Measurements from ENCODE around the gene HACL1.

HACL1 gene

GRCh38 chr3:15558581-15558980, 42.8 kb downstream of the HACL1 start:
- H3K4me2 ChIP-seq: peak overlapping the region; percentile 60
- no peaks in the 10 kb centered on the region for H3K27me3 ChIP-seq
- H3K9me3 ChIP-seq: no peaks in the 10 kb centered on the region
- H3K27ac ChIP-seq: no peak overlapping the region
- peaks cover 48% of the 10 kb centered on the region for H3K36me3 ChIP-seq
- H3K4me3 ChIP-seq: no peak overlapping the region
- H3K4me1 ChIP-seq: peaks cover 40% of the 10 kb centered on the region
- TF ChIP-seq Cebpa-rat (IDR thresholded peaks at IDR 0.05): no peak
- H3K9ac ChIP-seq: no peak overlapping the region
- peaks cover 10% of the 10 kb centered on the region; the same call in 1 of the 2 replicates for H4K20me1 ChIP-seq

GRCh38 chr3:15557511-15557946, 43.8 kb downstream of the HACL1 start:
- Histone ChIP-seq H3K4me3 (no peak overlapping the region), H3K27me3 (no peaks in the 10 kb centered on the region), H3K27ac (no peak overlapping the region), H3K9me3 (no peaks in the 10 kb centered on the region), H4K20me1 (peaks cover 10% of the 10 kb centered on the region; the same call in 1 of the 2 replicates), H3K4me2 (peak overlapping the region; percentile 72), H3K36me3 (peaks cover 44% of the 10 kb centered on the region), H3K4me1 (peaks cover 40% of the 10 kb centered on the region), H3K9ac (no peak overlapping the region)
- TF ChIP-seq Cebpa-rat (IDR thresholded peaks at IDR 0.05): no peak

- no peak for TF ChIP-seq Cebpa-rat (IDR thresholded peaks at IDR 0.05)
- peaks cover 42% of the 10 kb centered on the region for H3K4me1 ChIP-seq
- no peak overlapping the region for H3K4me3 ChIP-seq
- H3K27ac ChIP-seq: no peak overlapping the region; the same call in 1 of the 2 replicates
- peaks cover 44% of the 10 kb centered on the region for H3K36me3 ChIP-seq
- peaks cover 10% of the 10 kb centered on the region; the same call in 1 of the 2 replicates for H4K20me1 ChIP-seq
- peak overlapping the region; percentile 72 for H3K4me2 ChIP-seq
- no peaks in the 10 kb centered on the region for H3K27me3 ChIP-seq
- no peak overlapping the region for H3K9ac ChIP-seq
- H3K9me3 ChIP-seq: no peaks in the 10 kb centered on the region
Observed at GRCh38 chr3:15556512-15556911, 44.9 kb downstream of the HACL1 start.

- Histone ChIP-seq H3K9me3 (0 out of 2 replicates have a peak, but pooled peaks cover 13% of the 10 kb centered on the region), H3K27ac (no peak overlapping the region), H3K4me1 (peaks cover 45% of the 10 kb centered on the region), H4K20me1 (peaks cover 5% of the 10 kb centered on the region; the same call in 1 of the 2 replicates), H3K4me2 (no peak overlapping the region), H3K27me3 (no peaks in the 10 kb centered on the region), H3K36me3 (peaks cover 41% of the 10 kb centered on the region), H3K4me3 (no peak overlapping the region), H3K9ac (no peak overlapping the region)
- TF ChIP-seq Cebpa-rat (IDR thresholded peaks at IDR 0.05): no peak
Observed at GRCh38 chr3:15553749-15554148, 47.6 kb downstream of the HACL1 start.

GRCh38 chr3:15551902-15552301, 49.5 kb downstream of the HACL1 start:
- Histone ChIP-seq H3K27ac (no peak overlapping the region), H4K20me1 (peaks cover 2% of the 10 kb centered on the region; the same call in 1 of the 2 replicates), H3K9ac (no peak overlapping the region), H3K4me3 (no peak overlapping the region), H3K27me3 (no peaks in the 10 kb centered on the region), H3K9me3 (peaks cover 25% of the 10 kb centered on the region), H3K4me1 (peaks cover 26% of the 10 kb centered on the region), H3K4me2 (no peak overlapping the region), H3K36me3 (peaks cover 42% of the 10 kb centered on the region)
- TF ChIP-seq Cebpa-rat (IDR thresholded peaks at IDR 0.05): no peak

- H3K27ac ChIP-seq: no peak overlapping the region
- no peaks in the 10 kb centered on the region for H3K27me3 ChIP-seq
- no peak for TF ChIP-seq Cebpa-rat (IDR thresholded peaks at IDR 0.05)
- peaks cover 27% of the 10 kb centered on the region for H3K9me3 ChIP-seq
- H3K4me3 ChIP-seq: no peak overlapping the region
- H3K36me3 ChIP-seq: peaks cover 36% of the 10 kb centered on the region
- no peaks in the 10 kb centered on the region for H4K20me1 ChIP-seq
- H3K4me1 ChIP-seq: peaks cover 7% of the 10 kb centered on the region; the same call in 1 of the 2 replicates
- H3K4me2 ChIP-seq: no peak overlapping the region
- H3K9ac ChIP-seq: no peak overlapping the region
Observed at GRCh38 chr3:15549846-15550245, 51.5 kb downstream of the HACL1 start.

GRCh38 chr3:15542614-15543013, 58.8 kb downstream of the HACL1 start:
- H3K4me2 ChIP-seq: no peak overlapping the region
- TF ChIP-seq Cebpa-rat (IDR thresholded peaks at IDR 0.05): no peak
- H3K36me3 ChIP-seq: no peaks in the 10 kb centered on the region
- no peaks in the 10 kb centered on the region for H3K4me1 ChIP-seq
- no peaks in the 10 kb centered on the region for H4K20me1 ChIP-seq
- H3K4me3 ChIP-seq: no peak overlapping the region
- H3K9ac ChIP-seq: no peak overlapping the region
- H3K27ac ChIP-seq: no peak overlapping the region
- peaks cover 9% of the 10 kb centered on the region for H3K9me3 ChIP-seq
- H3K27me3 ChIP-seq: no peaks in the 10 kb centered on the region

GRCh38 chr3:15541371-15541770, 60.0 kb downstream of the HACL1 start:
- no peaks in the 10 kb centered on the region for H3K36me3 ChIP-seq
- no peaks in the 10 kb centered on the region for H4K20me1 ChIP-seq
- H3K4me2 ChIP-seq: no peak overlapping the region
- no peak overlapping the region for H3K27ac ChIP-seq
- no peaks in the 10 kb centered on the region for H3K27me3 ChIP-seq
- H3K4me3 ChIP-seq: no peak overlapping the region
- no peak overlapping the region for H3K9ac ChIP-seq
- no peaks in the 10 kb centered on the region for H3K9me3 ChIP-seq
- H3K4me1 ChIP-seq: no peaks in the 10 kb centered on the region
- TF ChIP-seq Cebpa-rat (IDR thresholded peaks at IDR 0.05): no peak

GRCh38 chr3:15539066-15539465, 62.3 kb downstream of the HACL1 start:
- TF ChIP-seq Cebpa-rat (IDR thresholded peaks at IDR 0.05): no peak
- no peak overlapping the region for H3K27ac ChIP-seq

GRCh38 chr3:15538345-15538744, 63.0 kb downstream of the HACL1 start:
- Histone ChIP-seq H3K36me3 (no peaks in the 10 kb centered on the region), H3K4me3 (no peak overlapping the region), H3K4me1 (no peaks in the 10 kb centered on the region), H4K20me1 (no peaks in the 10 kb centered on the region), H3K9me3 (no peaks in the 10 kb centered on the region), H3K27me3 (no peaks in the 10 kb centered on the region), H3K4me2 (no peak overlapping the region), H3K27ac (no peak overlapping the region), H3K9ac (no peak overlapping the region)
- TF ChIP-seq Cebpa-rat (IDR thresholded peaks at IDR 0.05): no peak

More at GRCh38 chr3:15539066-15539465, 62.3 kb downstream of the HACL1 start:
- H3K36me3 ChIP-seq: no peaks in the 10 kb centered on the region
- no peaks in the 10 kb centered on the region for H3K27me3 ChIP-seq
- H4K20me1 ChIP-seq: no peaks in the 10 kb centered on the region
- no peak overlapping the region for H3K4me2 ChIP-seq
- H3K9ac ChIP-seq: no peak overlapping the region
- H3K4me3 ChIP-seq: no peak overlapping the region
- H3K4me1 ChIP-seq: no peaks in the 10 kb centered on the region
- H3K9me3 ChIP-seq: no peaks in the 10 kb centered on the region

- no peaks in the 10 kb centered on the region for H3K36me3 ChIP-seq
- H4K20me1 ChIP-seq: no peaks in the 10 kb centered on the region
- H3K4me3 ChIP-seq: no peak overlapping the region
- TF ChIP-seq Cebpa-rat (IDR thresholded peaks at IDR 0.05): no peak
- H3K9ac ChIP-seq: no peak overlapping the region
- H3K27ac ChIP-seq: no peak overlapping the region
- no peaks in the 10 kb centered on the region for H3K4me1 ChIP-seq
- H3K27me3 ChIP-seq: no peaks in the 10 kb centered on the region
- H3K9me3 ChIP-seq: no peaks in the 10 kb centered on the region
- H3K4me2 ChIP-seq: 0 out of 2 replicates have a peak overlapping the region, but pooled peaks have one; percentile 6
Observed at GRCh38 chr3:15536856-15537255, 64.5 kb downstream of the HACL1 start.
